ENCODE measurements around the gene PGR.
"Not testable (repeated sequence)": the region's sequence is repeated elsewhere in the genome, so short reads cannot be mapped to it uniquely, and the experiment has no call there.

The PGR gene

GRCh38 chr11:101013702-101014101 lies 115.9 kb downstream of the PGR start:
- in situ Hi-C loops (cut with MboI; ENCODE audit: low sequenced_read_pairs) = not testable (repeated sequence)

GRCh38 chr11:101011881-101012280 lies 117.7 kb downstream of the PGR start:
- in situ Hi-C loops (cut with MboI; ENCODE audit: low sequenced_read_pairs) = no loop called here

- in situ Hi-C loops (cut with MboI; ENCODE audit: low sequenced_read_pairs) = no loop called here
Measured at GRCh38 chr11:101010899-101011298, 118.7 kb downstream of the PGR start.

GRCh38 chr11:101009690-101010055 lies 119.9 kb downstream of the PGR start:
- in situ Hi-C loops (cut with MboI; ENCODE audit: low sequenced_read_pairs) = no loop called here

GRCh38 chr11:101008961-101009689 lies 120.5 kb downstream of the PGR start:
- in situ Hi-C loops (cut with MboI; ENCODE audit: low sequenced_read_pairs) = no loop called here

GRCh38 chr11:101003468-101003867 lies 126.1 kb downstream of the PGR start:
- in situ Hi-C loops (cut with MboI; ENCODE audit: low sequenced_read_pairs) = no loop called here

- in situ Hi-C loops (cut with MboI; ENCODE audit: low sequenced_read_pairs) = no loop called here
Measured at GRCh38 chr11:100999756-101000155, 129.9 kb downstream of the PGR start.

GRCh38 chr11:100994966-100995365 lies 134.6 kb downstream of the PGR start:
- in situ Hi-C loops (cut with MboI; ENCODE audit: low sequenced_read_pairs) = no loop called here

GRCh38 chr11:100991541-100991940 lies 138.1 kb downstream of the PGR start:
- in situ Hi-C loops (cut with MboI; ENCODE audit: low sequenced_read_pairs) = no loop called here

GRCh38 chr11:100990931-100991330 lies 138.7 kb downstream of the PGR start:
- in situ Hi-C loops (cut with MboI; ENCODE audit: low sequenced_read_pairs) = no loop called here

GRCh38 chr11:100984668-100985067 lies 144.9 kb downstream of the PGR start:
- in situ Hi-C loops (cut with MboI; ENCODE audit: low sequenced_read_pairs) = no loop called here

GRCh38 chr11:100981196-100981824 lies 148.3 kb downstream of the PGR start:
- in situ Hi-C loops (cut with MboI; ENCODE audit: low sequenced_read_pairs) = no loop called here

- in situ Hi-C loops (cut with MboI; ENCODE audit: low sequenced_read_pairs) = no loop called here
Measured at GRCh38 chr11:100980156-100980555, 149.5 kb downstream of the PGR start.

Data from HL-60/S4 (cell line).